PC-9 (cell line): ENCODE measurements around the gene NDST4.

Experiments used
- EZH2 ChIP-seq: fragments of 200-600 bp; sonication (generic); IDR thresholded peaks from 2 replicates; pipeline ENCODE4 v1.8.0; 2017; ENCODE audit warnings: antibody characterized with exemption, low read depth
- TF ChIP-seq, protein P1 (sequence below): fragments of 200-600 bp; sonication (generic); conservative IDR thresholded peaks from 2 replicates; pipeline ENCODE4 v1.6.1; 2017; ENCODE audit warnings: mixed run types, antibody characterized with exemption, mild to moderate bottlenecking, moderate library complexity

- TF ChIP-seq, protein P1, sequence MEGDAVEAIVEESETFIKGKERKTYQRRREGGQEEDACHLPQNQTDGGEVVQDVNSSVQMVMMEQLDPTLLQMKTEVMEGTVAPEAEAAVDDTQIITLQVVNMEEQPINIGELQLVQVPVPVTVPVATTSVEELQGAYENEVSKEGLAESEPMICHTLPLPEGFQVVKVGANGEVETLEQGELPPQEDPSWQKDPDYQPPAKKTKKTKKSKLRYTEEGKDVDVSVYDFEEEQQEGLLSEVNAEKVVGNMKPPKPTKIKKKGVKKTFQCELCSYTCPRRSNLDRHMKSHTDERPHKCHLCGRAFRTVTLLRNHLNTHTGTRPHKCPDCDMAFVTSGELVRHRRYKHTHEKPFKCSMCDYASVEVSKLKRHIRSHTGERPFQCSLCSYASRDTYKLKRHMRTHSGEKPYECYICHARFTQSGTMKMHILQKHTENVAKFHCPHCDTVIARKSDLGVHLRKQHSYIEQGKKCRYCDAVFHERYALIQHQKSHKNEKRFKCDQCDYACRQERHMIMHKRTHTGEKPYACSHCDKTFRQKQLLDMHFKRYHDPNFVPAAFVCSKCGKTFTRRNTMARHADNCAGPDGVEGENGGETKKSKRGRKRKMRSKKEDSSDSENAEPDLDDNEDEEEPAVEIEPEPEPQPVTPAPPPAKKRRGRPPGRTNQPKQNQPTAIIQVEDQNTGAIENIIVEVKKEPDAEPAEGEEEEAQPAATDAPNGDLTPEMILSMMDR = no peak
- TF ChIP-seq EZH2 = no peak
These were observed 44.9 kb upstream of the NDST4 start for GRCh38 chr4:115158296-115158695.
